K562 (cell line): ENCODE results near the gene SH2B2. TPM values are rescaled to one million over a fixed set of nuclear protein-coding genes. Genes with fewer than 3 reads are reported as not detected.
A peak's percentile ranks its signal among the peaks of the same experiment; 100 is the strongest.
"Not testable (repeated sequence)": the region's sequence is repeated elsewhere in the genome, so short reads cannot be mapped to it uniquely, and the experiment has no call there.

Experiments
- CREM ChIP-seq: IDR thresholded peaks from 2 replicates; pipeline ENCODE4 v1.6.1; 2014; ENCODE audit warnings: antibody characterized with exemption, low read depth
- EGR1 ChIP-seq: fragments of 450-650 bp; conservative IDR thresholded peaks from 2 replicates; pipeline ENCODE4 v1.6.1; 2017; ENCODE audit warnings: mild to moderate bottlenecking
- ESRRA ChIP-seq: fragments of 450-650 bp; IDR thresholded peaks from 2 replicates; pipeline ENCODE4 v1.6.1; 2014; ENCODE audit warnings: low read depth, mild to moderate bottlenecking, moderate library complexity, borderline replicate concordance
- ETV5 ChIP-seq: sonication (generic); formaldehyde crosslinking; IDR thresholded peaks from 2 replicates; pipeline ENCODE4 v1.4.0; 2020; ENCODE audit warnings: low read depth, mild to moderate bottlenecking, missing genetic modification reagents
- FOXK2 ChIP-seq, 2 experiments: fragments of 450-650 bp; IDR thresholded peaks in 1 of 2; conservative IDR thresholded peaks in 1 of 2; 2 replicates each; pipeline ENCODE4 v1.6.1; 2016; ENCODE audit warnings: low read depth in 2 of 2, mild to moderate bottlenecking in 1 of 2
- FOXM1 ChIP-seq, 2 experiments: fragments of 450-650 bp in 1 of 2; sonication (generic) in 1 of 2; formaldehyde crosslinking in 1 of 2; IDR thresholded peaks; 2 replicates each; pipeline versions ENCODE4 v1.6.1 to v1.9.0; 2017 to 2022; ENCODE audit warnings: low read depth in 2 of 2, mild to moderate bottlenecking in 2 of 2, missing genetic modification reagents in 1 of 2, moderate library complexity in 1 of 2
- GABPA ChIP-seq: fragments of 200-800 bp; sonication (Bioruptor generic); conservative IDR thresholded peaks from 2 replicates; pipeline ENCODE4 v1.6.1; 2016; ENCODE audit warnings: low read depth, missing genetic modification characterization, missing compliant biosample characterization
- HCFC1 ChIP-seq: IDR thresholded peaks from 2 replicates; pipeline ENCODE4 v1.6.1; 2012; ENCODE audit warnings: low read depth, low read length, improper control_type of control experiment
- NR2C1 ChIP-seq, 2 experiments: fragments of 450-650 bp; IDR thresholded peaks; 2 replicates each; pipeline ENCODE4 v1.6.1; 2017; ENCODE audit warnings: mild to moderate bottlenecking in 2 of 2, antibody characterized with exemption in 1 of 2, inconsistent platforms in 1 of 2, missing compliant biosample characterization in 1 of 2, missing genetic modification characterization in 1 of 2
- PHF8 ChIP-seq: fragments of 200-600 bp; sonication (generic); IDR thresholded peaks from 2 replicates; pipeline ENCODE4 v1.6.1; 2012; ENCODE audit warnings: mixed run types, mild to moderate bottlenecking, inconsistent platforms, low read length, moderate library complexity, borderline replicate concordance
- POLR2B ChIP-seq: fragments of 450-650 bp; IDR thresholded peaks from 2 replicates; pipeline ENCODE4 v1.6.1; 2018; ENCODE audit warnings: low read depth; ENCODE audit not compliant: partially characterized antibody
- RCOR1 ChIP-seq, 2 experiments: IDR thresholded peaks; 2 replicates each; pipeline ENCODE4 v1.6.1; 2012; ENCODE audit warnings: low read depth in 2 of 2, low read length in 2 of 2, borderline replicate concordance in 1 of 2, improper control_type of control experiment in 1 of 2
- SIN3B ChIP-seq: fragments of 450-650 bp; IDR thresholded peaks from 2 replicates; pipeline ENCODE4 v1.6.1; 2017; ENCODE audit warnings: low read depth, mild to moderate bottlenecking, moderate library complexity
- TAF1 ChIP-seq: IDR thresholded peaks from 2 replicates; pipeline ENCODE4 v1.6.1; 2011; ENCODE audit warnings: mild to moderate bottlenecking, low read length, moderate library complexity; ENCODE audit not compliant: insufficient read depth, control insufficient read depth, severe bottlenecking; ENCODE audit errors: extremely low read depth
- TCF3 ChIP-seq: sonication (generic); formaldehyde crosslinking; IDR thresholded peaks from 2 replicates; pipeline ENCODE4 v1.4.0; 2020; ENCODE audit warnings: mild to moderate bottlenecking, missing genetic modification reagents
- XRCC5 ChIP-seq: fragments of 200-400 bp; formaldehyde crosslinking; IDR thresholded peaks from 2 replicates; pipeline ENCODE4 v1.6.1; 2017; ENCODE audit warnings: low read depth, mild to moderate bottlenecking, low read length
- ZBTB11 ChIP-seq, 3 experiments: fragments of 200-800 bp in 1 of 3; fragments of 250-450 bp in 1 of 3; fragments of 450-650 bp in 1 of 3; sonication (Bioruptor Pico) in 1 of 3; sonication (Bioruptor generic) in 1 of 3; formaldehyde crosslinking in 1 of 3; IDR thresholded peaks; 2 replicates each; pipeline versions ENCODE4 v1.6.1 to v1.8.0; 2016 to 2022; ENCODE audit warnings: mild to moderate bottlenecking in 2 of 3, missing genetic modification characterization in 2 of 3, missing compliant biosample characterization in 1 of 3, moderate library complexity in 1 of 3
- ZBTB43 ChIP-seq: sonication (generic); formaldehyde crosslinking; IDR thresholded peaks from 2 replicates; pipeline ENCODE4 v1.8.0; 2023; ENCODE audit warnings: mild to moderate bottlenecking, missing genetic modification reagents
- ZNF143 ChIP-seq: sonication (generic); formaldehyde crosslinking; IDR thresholded peaks from 2 replicates; pipeline ENCODE4 v1.9.0; 2022; ENCODE audit warnings: mild to moderate bottlenecking, missing genetic modification reagents
- ZNF212 ChIP-seq: fragments of 450-650 bp; formaldehyde crosslinking; IDR thresholded peaks from 2 replicates; pipeline ENCODE4 v1.4.0; 2020; ENCODE audit warnings: mild to moderate bottlenecking
- polyA plus RNA-seq, 8 experiments: library from polyadenylated mRNA; depleted of rRNA in 4 of 8; stranded (reverse) in 5 of 8; unstranded in 3 of 8; fragments of >200 nt; fragmentation: Nextera tagmentation in 2 of 8; fragmentation: Illumina TruSeq in 1 of 8; extraction: Ambion mirVana in 2 of 8; extraction: Trizol in 1 of 8; gene quantifications; 2 replicates each; pipeline versions ENCODE4 v1.2.1 to v1.2.3, GENCODE V29; 2011 to 2014; ENCODE audit warnings: inconsistent platforms in 1 of 8, missing spikeins in 1 of 8
- total RNA-seq, 7 experiments: library from RNA; depleted of rRNA in 6 of 7; stranded (reverse); fragments of >200 nt in 6 of 7; fragmentation: Illumina TruSeq in 2 of 7; extraction: Trizol in 2 of 7; gene quantifications; 2 replicates each; pipeline versions ENCODE4 v1.2.1 to v1.2.3, GENCODE V29; 2011 to 2021; ENCODE audit warnings: low replicate concordance in 1 of 7

SH2B2 gene
- total and polyA plus RNA-seq, 9 of the 15 experiments (the other 6 are each of a cell fraction or from before 2014, with no cell fraction given) = 0.03 to 0.89 (median 0.07) TPM; not detected in 4

GRCh38 chr7:102363549-102364393 lies 77.1 kb downstream of the SH2B2 start (continued):
- TF ChIP-seq ZBTB11 (CRISPR knock-in tag; IDR thresholded peaks at IDR 0.05) = peak in 2 of 3 experiments; percentile 62 to 89; a peak in 3 of 6 replicates
- peak; percentile 80 for TF ChIP-seq CREM
- peak; percentile 97 for TF ChIP-seq ZBTB43 (CRISPR knock-in tag)
- TF ChIP-seq PHF8 = peak; percentile 67; the same call in 1 of the 2 replicates
- peak; percentile 94 for TF ChIP-seq ETV5
- TF ChIP-seq EGR1 = peak; percentile 93
- peak; percentile 33; the same call in 1 of the 2 replicates for TF ChIP-seq XRCC5
- TF ChIP-seq HCFC1 = peak; percentile 89
- peak in 1 of 2 experiments; percentile 52; a peak in 1 of 4 replicates for TF ChIP-seq RCOR1 (IDR thresholded peaks at IDR 0.05; ENCODE audit: borderline replicate concordance in 1 of 2, low read depth in 2 of 2, low read length in 2 of 2)
- peak; percentile 94 for TF ChIP-seq GABPA (tag)
- peak; percentile 45; the same call in 1 of the 2 replicates for TF ChIP-seq SIN3B
- TF ChIP-seq FOXK2 (conservative IDR thresholded peaks at IDR 0.05 in 1 of 2, IDR thresholded peaks at IDR 0.05 in 1 of 2; ENCODE audit: low read depth in 2 of 2) = peak; percentile 40 to 59; a peak in 2 of 4 replicates
- peak; percentile 91 for TF ChIP-seq ZNF143 (CRISPR knock-in tag)
- peak; percentile 61 for TF ChIP-seq TAF1
- TF ChIP-seq ESRRA = peak; percentile 61
- 0 out of 2 replicates have a peak, but pooled peaks have one; percentile 22 for TF ChIP-seq ZNF212
- TF ChIP-seq NR2C1 (IDR thresholded peaks at IDR 0.05) = peak; percentile 88
- TF ChIP-seq NR2C1 (tag; IDR thresholded peaks at IDR 0.05) = peak; percentile 90
- peak; percentile 89 for TF ChIP-seq POLR2B
- peak; percentile 68 for TF ChIP-seq FOXM1 (IDR thresholded peaks at IDR 0.05; ENCODE audit: low read depth)
- not testable (repeated sequence) for TF ChIP-seq FOXM1 (CRISPR knock-in tag; IDR thresholded peaks at IDR 0.05; ENCODE audit: low read depth)
- peak; percentile 16; the same call in 1 of the 2 replicates for TF ChIP-seq TCF3 (CRISPR knock-in tag)
